Measurements from ENCODE around the gene ARL4A.
"Not testable (repeated sequence)": the region's sequence is repeated elsewhere in the genome, so short reads cannot be mapped to it uniquely, and the experiment has no call there.

Gene ARL4A

GRCh38 chr7:12686891-12687717, at the start of gene ARL4A:
Gene ARL4A (plus strand): TSS chr7:12687633. CDS start chr7:12688255, 622 bp downstream.
- Mint-ChIP-seq H3K27me3 (no peaks in the 10 kb centered on the region), H3K36me3 (peaks cover 5% of the 10 kb centered on the region), H3K4me1 (peaks cover 25% of the 10 kb centered on the region), H3K9me3 (peaks cover 2% of the 10 kb centered on the region), H3K27ac (peak within 1 kb of the TSS; percentile 97), H3K4me3 (peak within 1 kb of the TSS; percentile 91)
- DNase-seq (ENCODE audit: low spot score in 2 of 2) (peak; percentile 75 to 78), ATAC-seq (ENCODE audit: low read depth) (peak; percentile 47)

GRCh38 chr7:12637819-12638592, 49.4 kb upstream of the ARL4A start:
- Mint-ChIP-seq H3K9me3 (no peaks in the 10 kb centered on the region), H3K4me3 (peak overlapping the region; percentile 76), H3K4me1 (peaks cover 16% of the 10 kb centered on the region), H3K36me3 (no peaks in the 10 kb centered on the region), H3K27ac (peak overlapping the region; percentile 88), H3K27me3 (no peaks in the 10 kb centered on the region)
- ATAC-seq (ENCODE audit: low read depth) = peak; percentile 85
- no peak for DNase-seq (ENCODE audit: low spot score in 2 of 2)

GRCh38 chr7:12638851-12639456, 48.5 kb upstream of the ARL4A start:
- Mint-ChIP-seq H3K4me3 (peak overlapping the region; percentile 31), H3K9me3 (no peaks in the 10 kb centered on the region), H3K27me3 (no peaks in the 10 kb centered on the region), H3K4me1 (peaks cover 16% of the 10 kb centered on the region), H3K27ac (no peak overlapping the region), H3K36me3 (no peaks in the 10 kb centered on the region)
- DNase-seq (ENCODE audit: low spot score in 2 of 2) (peak in 1 of 2 donors; percentile 46), ATAC-seq (ENCODE audit: low read depth) (peak; percentile 46)

- Mint-ChIP-seq H3K36me3 (no peaks in the 10 kb centered on the region), H3K4me3 (no peak overlapping the region), H3K27ac (no peak overlapping the region), H3K4me1 (peaks cover 16% of the 10 kb centered on the region), H3K27me3 (no peaks in the 10 kb centered on the region), H3K9me3 (no peaks in the 10 kb centered on the region)
- DNase-seq (ENCODE audit: low spot score in 2 of 2) (no peak), ATAC-seq (ENCODE audit: low read depth) (no peak)
These were observed 46.9 kb upstream of the ARL4A start for GRCh38 chr7:12640299-12641096.

GRCh38 chr7:12641196-12641595, 46.2 kb upstream of the ARL4A start:
- Mint-ChIP-seq H3K9me3 (no peaks in the 10 kb centered on the region), H3K27me3 (no peaks in the 10 kb centered on the region), H3K36me3 (no peaks in the 10 kb centered on the region), H3K27ac (no peak overlapping the region), H3K4me3 (no peak overlapping the region), H3K4me1 (peaks cover 12% of the 10 kb centered on the region)
- no peak for ATAC-seq (ENCODE audit: low read depth)
- DNase-seq (ENCODE audit: low spot score in 2 of 2) = no peak

GRCh38 chr7:12642508-12642907, 44.9 kb upstream of the ARL4A start:
- no peak overlapping the region for H3K4me3 Mint-ChIP-seq
- no peaks in the 10 kb centered on the region for H3K36me3 Mint-ChIP-seq
- H3K4me1 Mint-ChIP-seq = peaks cover 5% of the 10 kb centered on the region
- ATAC-seq (ENCODE audit: low read depth) (no peak), DNase-seq (ENCODE audit: low spot score in 2 of 2) (no peak)
- H3K27ac Mint-ChIP-seq = no peak overlapping the region
- H3K9me3 Mint-ChIP-seq = no peaks in the 10 kb centered on the region
- H3K27me3 Mint-ChIP-seq = no peaks in the 10 kb centered on the region

GRCh38 chr7:12643001-12643643, 44.3 kb upstream of the ARL4A start:
- no peaks in the 10 kb centered on the region for H3K9me3 Mint-ChIP-seq
- DNase-seq (ENCODE audit: low spot score in 2 of 2) = no peak
- H3K4me1 Mint-ChIP-seq = peaks cover 4% of the 10 kb centered on the region
- no peaks in the 10 kb centered on the region for H3K27me3 Mint-ChIP-seq
- ATAC-seq (ENCODE audit: low read depth) = no peak
- H3K27ac Mint-ChIP-seq = no peak overlapping the region
- H3K36me3 Mint-ChIP-seq = no peaks in the 10 kb centered on the region
- H3K4me3 Mint-ChIP-seq = no peak overlapping the region

GRCh38 chr7:12643644-12644043, 43.8 kb upstream of the ARL4A start:
- no peaks in the 10 kb centered on the region for H3K36me3 Mint-ChIP-seq
- ATAC-seq (ENCODE audit: low read depth) (peak; percentile 90), DNase-seq (ENCODE audit: low spot score in 2 of 2) (peak; percentile 16 to 29)
- H3K4me3 Mint-ChIP-seq = no peak overlapping the region
- H3K4me1 Mint-ChIP-seq = peaks cover 2% of the 10 kb centered on the region
- no peaks in the 10 kb centered on the region for H3K27me3 Mint-ChIP-seq
- H3K9me3 Mint-ChIP-seq = no peaks in the 10 kb centered on the region
- H3K27ac Mint-ChIP-seq = no peak overlapping the region

- not testable (repeated sequence) for ATAC-seq (ENCODE audit: low read depth); H3K4me3 Mint-ChIP-seq; DNase-seq (ENCODE audit: low spot score in 2 of 2); H3K27ac Mint-ChIP-seq; H3K36me3 Mint-ChIP-seq; H3K9me3 Mint-ChIP-seq; H3K27me3 Mint-ChIP-seq; H3K4me1 Mint-ChIP-seq
These were observed 42.2 kb upstream of the ARL4A start for GRCh38 chr7:12645212-12645611.

GRCh38 chr7:12646139-12646538, 41.3 kb upstream of the ARL4A start:
- Mint-ChIP-seq H3K4me3 (no peak overlapping the region), H3K27ac (no peak overlapping the region), H3K9me3 (no peaks in the 10 kb centered on the region), H3K27me3 (no peaks in the 10 kb centered on the region), H3K36me3 (no peaks in the 10 kb centered on the region), H3K4me1 (no peaks in the 10 kb centered on the region)
- DNase-seq (ENCODE audit: low spot score in 2 of 2) (no peak), ATAC-seq (ENCODE audit: low read depth) (no peak)

GRCh38 chr7:12647364-12648219, 39.8 kb upstream of the ARL4A start:
- ATAC-seq (ENCODE audit: low read depth) (no peak), DNase-seq (ENCODE audit: low spot score in 2 of 2) (no peak)
- no peaks in the 10 kb centered on the region for H3K9me3 Mint-ChIP-seq
- no peak overlapping the region for H3K27ac Mint-ChIP-seq
- H3K27me3 Mint-ChIP-seq = no peaks in the 10 kb centered on the region
- H3K4me1 Mint-ChIP-seq = no peaks in the 10 kb centered on the region
- H3K4me3 Mint-ChIP-seq = no peak overlapping the region
- peaks cover 1% of the 10 kb centered on the region for H3K36me3 Mint-ChIP-seq

- Mint-ChIP-seq H3K4me1 (no peaks in the 10 kb centered on the region), H3K27ac (no peak overlapping the region), H3K27me3 (no peaks in the 10 kb centered on the region), H3K4me3 (no peak overlapping the region), H3K36me3 (peaks cover 1% of the 10 kb centered on the region), H3K9me3 (no peaks in the 10 kb centered on the region)
- ATAC-seq (ENCODE audit: low read depth) (no peak), DNase-seq (ENCODE audit: low spot score in 2 of 2) (no peak)
These were observed 38.6 kb upstream of the ARL4A start for GRCh38 chr7:12648704-12649261.
